Stomach (tissue), 4 donors: Measurements from ENCODE around the gene NEO1.

Experiments used
- POLR2A ChIP-seq, 4 donors: fragments of 450-650 bp; IDR thresholded peaks; one replicate each; pipeline ENCODE4 v1.6.1; 2016; ENCODE audit warnings: antibody characterized with exemption in 4 of 4, control low read depth in 2 of 4, mild to moderate bottlenecking in 1 of 4, moderate library complexity in 1 of 4
- POLR2AphosphoS5 ChIP-seq, 3 donors: sonication (generic); formaldehyde crosslinking; IDR thresholded peaks; one replicate each; pipeline ENCODE4 v1.6.1; 2016; ENCODE audit warnings: antibody characterized with exemption in 3 of 3
- TF ChIP-seq, protein P1 (sequence below), 7 experiments: fragments of 450-650 bp in 4 of 7; fragments of 200-600 bp in 3 of 7; sonication (generic) in 3 of 7; IDR thresholded peaks; one replicate each; pipeline ENCODE4 v1.5.1; 2016 to 2019; ENCODE audit warnings: antibody characterized with exemption in 7 of 7, control low read depth in 2 of 7, mild to moderate bottlenecking in 1 of 7

DNA sequence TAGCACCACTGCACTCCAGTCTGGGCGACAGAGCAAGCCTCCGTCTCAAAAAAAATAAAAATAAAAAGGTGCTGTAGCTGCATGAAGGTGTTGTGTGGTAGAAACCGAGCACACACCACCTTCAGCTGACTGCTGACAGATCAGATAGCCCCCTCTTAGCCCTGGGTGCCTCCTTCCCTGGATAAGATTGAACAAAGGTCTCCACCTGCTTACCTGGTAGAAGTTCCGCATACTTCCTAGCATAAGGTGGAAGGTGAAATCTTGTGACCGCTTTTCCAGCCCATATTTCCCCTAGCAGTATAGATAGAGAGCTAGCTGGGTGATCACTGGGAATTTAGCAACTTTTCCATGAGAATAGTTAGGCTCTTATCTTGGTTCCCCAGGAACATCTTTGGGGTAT lies 18.7 kb upstream of the NEO1 start:
- TF ChIP-seq POLR2AphosphoS5 (IDR thresholded peaks at IDR 0.05) (no peak), POLR2A (IDR thresholded peaks at IDR 0.05) (no peak)
- TF ChIP-seq, protein P1, sequence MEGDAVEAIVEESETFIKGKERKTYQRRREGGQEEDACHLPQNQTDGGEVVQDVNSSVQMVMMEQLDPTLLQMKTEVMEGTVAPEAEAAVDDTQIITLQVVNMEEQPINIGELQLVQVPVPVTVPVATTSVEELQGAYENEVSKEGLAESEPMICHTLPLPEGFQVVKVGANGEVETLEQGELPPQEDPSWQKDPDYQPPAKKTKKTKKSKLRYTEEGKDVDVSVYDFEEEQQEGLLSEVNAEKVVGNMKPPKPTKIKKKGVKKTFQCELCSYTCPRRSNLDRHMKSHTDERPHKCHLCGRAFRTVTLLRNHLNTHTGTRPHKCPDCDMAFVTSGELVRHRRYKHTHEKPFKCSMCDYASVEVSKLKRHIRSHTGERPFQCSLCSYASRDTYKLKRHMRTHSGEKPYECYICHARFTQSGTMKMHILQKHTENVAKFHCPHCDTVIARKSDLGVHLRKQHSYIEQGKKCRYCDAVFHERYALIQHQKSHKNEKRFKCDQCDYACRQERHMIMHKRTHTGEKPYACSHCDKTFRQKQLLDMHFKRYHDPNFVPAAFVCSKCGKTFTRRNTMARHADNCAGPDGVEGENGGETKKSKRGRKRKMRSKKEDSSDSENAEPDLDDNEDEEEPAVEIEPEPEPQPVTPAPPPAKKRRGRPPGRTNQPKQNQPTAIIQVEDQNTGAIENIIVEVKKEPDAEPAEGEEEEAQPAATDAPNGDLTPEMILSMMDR (IDR thresholded peaks at IDR 0.05), result no peak
